Activated CD4-positive, alpha-beta T cell treated with anti-CD3 and anti-CD28 coated beads for 36 hours (primary cell): Measurements from ENCODE around the gene CST11. TPM values are rescaled to one million over a fixed set of nuclear protein-coding genes. Genes with fewer than 3 reads are reported as not detected.

Experiments used
- ATAC-seq: fragments of 200-7000 bp; cut with Tn5 transposase; one replicate; pipeline ENCODE4 v1.10.0; 2021; ENCODE audit warnings: mild to moderate bottlenecking, moderate library complexity
- CTCF ChIA-PET: fragments of 350-600 bp; sonication (Branson Sonifier 250); formaldehyde crosslinking; loops from one replicate; lab custom pipeline; 2021; ENCODE audit warnings: antibody characterized with exemption; lab: Charles Lee
- POLR2A ChIA-PET: fragments of 350-600 bp; sonication (Branson Sonifier 250); formaldehyde crosslinking; loops from one replicate; lab custom pipeline; 2021; ENCODE audit warnings: antibody characterized with exemption, inconsistent platforms; lab: Charles Lee
- DNase-seq: peaks from one replicate; pipeline ENCODE4 v3.0.0-alpha.2; 2020
- H3K27ac Mint-ChIP-seq: one replicate; pipeline ENCODE4 v1.8.0; 2021; ENCODE audit warnings: mixed read lengths
- H3K27me3 Mint-ChIP-seq: one replicate; pipeline ENCODE4 v1.8.0; 2021; ENCODE audit warnings: mixed read lengths
- H3K36me3 Mint-ChIP-seq: one replicate; pipeline ENCODE4 v1.8.0; 2021; ENCODE audit warnings: low read depth, mixed read lengths
- H3K4me1 Mint-ChIP-seq: one replicate; pipeline ENCODE4 v1.8.0; 2021; ENCODE audit warnings: mixed read lengths
- H3K4me3 Mint-ChIP-seq: one replicate; pipeline ENCODE4 v1.8.0; 2021; ENCODE audit warnings: mild to moderate bottlenecking, moderate library complexity, mixed read lengths
- H3K9me3 Mint-ChIP-seq: one replicate; pipeline ENCODE4 v1.8.0; 2021; ENCODE audit warnings: low read depth, mixed read lengths
- intact Hi-C, 2 experiments: fragments of 100-400 bp; cut with DNase I in 1 of 2; cut with micrococcal nuclease in 1 of 2; formaldehyde crosslinking; loops; one replicate each; pipeline versions ENCODE4 v1.14.2 to v1.15.1; 2022 to 2024; cut with DNase I, micrococcal nuclease
- total RNA-seq, 2 experiments: library from RNA; stranded (reverse); gene quantifications; one replicate each; pipeline ENCODE4 v1.2.3, GENCODE V29; 2021

The CST11 gene
- total RNA-seq: not detected

GRCh38 chr20:23452776-23453175, at the start of gene CST11:
CST11 (minus strand) TSS chr20:23452876; CDS start chr20:23452811, 65 bp downstream.
- intact Hi-C loops: no loop called here
- Mint-ChIP-seq H3K27ac (no peak within 1 kb of the TSS), H3K4me1 (peaks cover 7% of the 10 kb centered on the region), H3K4me3 (no peak within 1 kb of the TSS), H3K9me3 (no peaks in the 10 kb centered on the region), H3K27me3 (peaks cover 2% of the 10 kb centered on the region), H3K36me3 (no peaks in the 10 kb centered on the region)
- POLR2A ChIA-PET: no interaction called here
- CTCF ChIA-PET: no interaction called here
- ATAC-seq (no peak), DNase-seq (no peak)

- ChIA-PET POLR2A (no interaction called here), CTCF (no interaction called here)
- H3K27me3 Mint-ChIP-seq: peaks cover 41% of the 10 kb centered on the region
- H3K4me3 Mint-ChIP-seq: no peak overlapping the region
- no peaks in the 10 kb centered on the region for H3K36me3 Mint-ChIP-seq
- peaks cover 2% of the 10 kb centered on the region for H3K9me3 Mint-ChIP-seq
- no peak for DNase-seq
- intact Hi-C loops: no loop called here
- H3K27ac Mint-ChIP-seq: no peak overlapping the region
- ATAC-seq: no peak
- peaks cover 13% of the 10 kb centered on the region for H3K4me1 Mint-ChIP-seq
Observed at GRCh38 chr20:23501926-23502325, 49.2 kb upstream of the CST11 start.

GRCh38 chr20:23497536-23497935, 44.9 kb upstream of the CST11 start:
- intact Hi-C loops: loop anchor here (1.0 to 5.0 kb wide), 4 partner anchors 76 to 350 kb away; partner anchors contain the start of gene NAPB (in 1 of the 2)
- ATAC-seq: peak; percentile 95
- H3K9me3 Mint-ChIP-seq: peaks cover 11% of the 10 kb centered on the region
- H3K27me3 Mint-ChIP-seq: peaks cover 36% of the 10 kb centered on the region
- H3K4me3 Mint-ChIP-seq: no peak overlapping the region
- peaks cover 7% of the 10 kb centered on the region for H3K36me3 Mint-ChIP-seq
- DNase-seq: peak; percentile 57
- ChIA-PET POLR2A (no interaction called here), CTCF (no interaction called here)
- peaks cover 15% of the 10 kb centered on the region for H3K4me1 Mint-ChIP-seq
- H3K27ac Mint-ChIP-seq: no peak overlapping the region

GRCh38 chr20:23493172-23493772, 40.6 kb upstream of the CST11 start:
- Mint-ChIP-seq H3K9me3 (peaks cover 11% of the 10 kb centered on the region), H3K27ac (no peak overlapping the region), H3K27me3 (peaks cover 12% of the 10 kb centered on the region), H3K4me1 (peaks cover 13% of the 10 kb centered on the region), H3K4me3 (no peak overlapping the region), H3K36me3 (peaks cover 7% of the 10 kb centered on the region)
- intact Hi-C loops: no loop called here
- POLR2A ChIA-PET: no interaction called here
- ATAC-seq (no peak), DNase-seq (no peak)
- CTCF ChIA-PET: no interaction called here

GRCh38 chr20:23492292-23492691, 39.6 kb upstream of the CST11 start:
- ChIA-PET POLR2A (no interaction called here), CTCF (no interaction called here)
- ATAC-seq (peak; percentile 66), DNase-seq (peak; percentile 39)
- Mint-ChIP-seq H3K36me3 (peaks cover 7% of the 10 kb centered on the region), H3K27ac (no peak overlapping the region), H3K4me1 (peaks cover 7% of the 10 kb centered on the region), H3K27me3 (peaks cover 10% of the 10 kb centered on the region), H3K9me3 (peaks cover 9% of the 10 kb centered on the region), H3K4me3 (no peak overlapping the region)
- intact Hi-C loops: no loop called here

- ChIA-PET CTCF (no interaction called here), POLR2A (no interaction called here)
- Mint-ChIP-seq H3K27me3 (peaks cover 9% of the 10 kb centered on the region), H3K9me3 (no peaks in the 10 kb centered on the region), H3K36me3 (peaks cover 2% of the 10 kb centered on the region), H3K4me3 (no peak within 1 kb of the TSS), H3K27ac (no peak within 1 kb of the TSS), H3K4me1 (peaks cover 2% of the 10 kb centered on the region)
- DNase-seq (no peak), ATAC-seq (no peak)
- intact Hi-C loops: no loop called here
Observed at GRCh38 chr20:23490817-23491216, 38.1 kb upstream of the CST11 start, which contains the start of gene CST8. CST8 (plus strand) TSS chr20:23491117; CDS start chr20:23491668, 551 bp downstream.

GRCh38 chr20:23488996-23489395, 36.3 kb upstream of the CST11 start:
- Mint-ChIP-seq H3K4me1 (peaks cover 2% of the 10 kb centered on the region), H3K27me3 (peaks cover 3% of the 10 kb centered on the region), H3K27ac (no peak overlapping the region), H3K4me3 (no peak overlapping the region), H3K9me3 (no peaks in the 10 kb centered on the region), H3K36me3 (no peaks in the 10 kb centered on the region)
- intact Hi-C loops: no loop called here
- ATAC-seq: no peak
- ChIA-PET POLR2A (no interaction called here), CTCF (no interaction called here)
- DNase-seq: no peak

GRCh38 chr20:23488470-23488869, 35.8 kb upstream of the CST11 start:
- no peak overlapping the region for H3K4me3 Mint-ChIP-seq
- ATAC-seq (no peak), DNase-seq (no peak)
- no peak overlapping the region for H3K27ac Mint-ChIP-seq
- H3K27me3 Mint-ChIP-seq: peaks cover 3% of the 10 kb centered on the region
- CTCF ChIA-PET: interaction anchor here (0.7 to 0.9 kb wide), 2 partner anchors 19 to 1048 kb away, joined by 3 read pairs; no protein-coding TSS in a partner anchor
- peaks cover 2% of the 10 kb centered on the region for H3K4me1 Mint-ChIP-seq
- no peaks in the 10 kb centered on the region for H3K9me3 Mint-ChIP-seq
- no peaks in the 10 kb centered on the region for H3K36me3 Mint-ChIP-seq
- POLR2A ChIA-PET: no interaction called here
- intact Hi-C loops: no loop called here

- H3K27ac Mint-ChIP-seq: no peak overlapping the region
- no peaks in the 10 kb centered on the region for H3K4me1 Mint-ChIP-seq
- no peak overlapping the region for H3K4me3 Mint-ChIP-seq
- no peaks in the 10 kb centered on the region for H3K36me3 Mint-ChIP-seq
- ATAC-seq (no peak), DNase-seq (no peak)
- intact Hi-C loops: no loop called here
- ChIA-PET POLR2A (no interaction called here), CTCF (no interaction called here)
- H3K9me3 Mint-ChIP-seq: no peaks in the 10 kb centered on the region
- peaks cover 3% of the 10 kb centered on the region for H3K27me3 Mint-ChIP-seq
Observed at GRCh38 chr20:23484081-23484480, 31.4 kb upstream of the CST11 start.

- no peaks in the 10 kb centered on the region for H3K9me3 Mint-ChIP-seq
Observed at GRCh38 chr20:23482138-23482537, 29.5 kb upstream of the CST11 start.

GRCh38 chr20:23479043-23479442, 26.4 kb upstream of the CST11 start:
- CTCF ChIA-PET: no interaction called here
- POLR2A ChIA-PET: no interaction called here
- Mint-ChIP-seq H3K27ac (no peak overlapping the region), H3K36me3 (no peaks in the 10 kb centered on the region), H3K27me3 (no peaks in the 10 kb centered on the region), H3K9me3 (no peaks in the 10 kb centered on the region), H3K4me3 (no peak overlapping the region), H3K4me1 (no peaks in the 10 kb centered on the region)
- no peak for ATAC-seq
- DNase-seq: no peak
- intact Hi-C loops: no loop called here

More at GRCh38 chr20:23482138-23482537, 29.5 kb upstream of the CST11 start:
- ChIA-PET CTCF (interaction anchor here (0.7 kb wide), 1 partner anchor 41 kb away, joined by 3 read pairs; no protein-coding TSS in a partner anchor), POLR2A (no interaction called here)
- Mint-ChIP-seq H3K4me3 (no peak overlapping the region), H3K36me3 (no peaks in the 10 kb centered on the region), H3K27ac (no peak overlapping the region), H3K4me1 (no peaks in the 10 kb centered on the region), H3K27me3 (no peaks in the 10 kb centered on the region)
- ATAC-seq (no peak), DNase-seq (no peak)
- intact Hi-C loops: no loop called here

- H3K27ac Mint-ChIP-seq: no peak overlapping the region
Observed at GRCh38 chr20:23477223-23477622, 24.5 kb upstream of the CST11 start.

More at GRCh38 chr20:23477223-23477622, 24.5 kb upstream of the CST11 start:
- Mint-ChIP-seq H3K27me3 (peaks cover 7% of the 10 kb centered on the region), H3K9me3 (no peaks in the 10 kb centered on the region), H3K4me1 (no peaks in the 10 kb centered on the region), H3K36me3 (no peaks in the 10 kb centered on the region), H3K4me3 (no peak overlapping the region)
- ATAC-seq: no peak
- ChIA-PET CTCF (no interaction called here), POLR2A (no interaction called here)
- intact Hi-C loops: no loop called here
- no peak for DNase-seq
